Renal pelvis (tissue), 12 donors: ENCODE measurements around the gene CHPT1. TPM values are rescaled to one million over a fixed set of nuclear protein-coding genes. Genes with fewer than 3 reads are reported as not detected.
"Not testable (repeated sequence)": the region's sequence is repeated elsewhere in the genome, so short reads cannot be mapped to it uniquely, and the experiment has no call there.

Source experiments
- DNase-seq: peaks from one replicate; pipeline ENCODE4 v3.0.0-alpha.2; 2013
- long read RNA-seq, 16 experiments: transcript quantifications; one replicate each; lab custom pipeline, GENCODE V29; 2026
- polyA plus RNA-seq, 3 donors: library from polyadenylated mRNA; unstranded; fragments of 120-200 nt; gene quantifications; one replicate each; pipeline ENCODE4 v1.2.1, GENCODE V29; 2013; ENCODE audit not compliant: insufficient read length in 3 of 3

Gene CHPT1
- 10 to 100 TPM; 33.1 to 43.0 (median 42.8) TPM for polyA plus RNA-seq
- long read RNA-seq, donor 1, transcript CHPT1-201 (9 exons, 1,585 nt), result major isoform, 14 of 26 reads
- long read RNA-seq, donor 1, partial matches to known transcripts, result 8 of 26 reads
- long read RNA-seq, donor 1, other reads (novel, unspliced or antisense), result 0 of 26 reads
- long read RNA-seq, donor 2, transcript CHPT1-201 (9 exons, 1,585 nt), result major isoform, 18 of 19 reads
- long read RNA-seq, donor 2, partial matches to known transcripts, result 0 of 19 reads
- long read RNA-seq, donor 2, other reads (novel, unspliced or antisense), result 0 of 19 reads
- long read RNA-seq, donor 3, transcript CHPT1-201 (9 exons, 1,585 nt), result major isoform, 18 of 22 reads
- long read RNA-seq, donor 3, partial matches to known transcripts, result 0 of 22 reads
- long read RNA-seq, donor 3, other reads (novel, unspliced or antisense), result 0 of 22 reads
- long read RNA-seq, donor 4, transcript CHPT1-201 (9 exons, 1,585 nt), result major isoform, 20 of 21 reads
- long read RNA-seq, donor 4, partial matches to known transcripts, result 0 of 21 reads
- long read RNA-seq, donor 4, other reads (novel, unspliced or antisense), result 0 of 21 reads
- long read RNA-seq, donor 5, transcript CHPT1-201 (9 exons, 1,585 nt), result major isoform, 10 of 10 reads
- long read RNA-seq, donor 5, partial matches to known transcripts, result 0 of 10 reads
- long read RNA-seq, donor 5, other reads (novel, unspliced or antisense), result 0 of 10 reads
- long read RNA-seq, donor 6, transcript CHPT1-201 (9 exons, 1,585 nt), result major isoform, 13 of 15 reads
- long read RNA-seq, donor 6, partial matches to known transcripts, result 0 of 15 reads
- long read RNA-seq, donor 6, other reads (novel, unspliced or antisense), result 0 of 15 reads
- long read RNA-seq, donor 7, transcript CHPT1-201 (9 exons, 1,585 nt), result major isoform, 14 of 23 reads
- long read RNA-seq, donor 7, partial matches to known transcripts, result 6 of 23 reads
- long read RNA-seq, donor 7, other reads (novel, unspliced or antisense), result 0 of 23 reads
- long read RNA-seq, donor 8, transcript CHPT1-201 (9 exons, 1,585 nt), result major isoform, 12 of 17 reads
- long read RNA-seq, donor 8, partial matches to known transcripts, result 0 of 17 reads
- long read RNA-seq, donor 8, other reads (novel, unspliced or antisense), result 0 of 17 reads
- long read RNA-seq, donor 9, transcript CHPT1-201 (9 exons, 1,585 nt), result major isoform, 16 of 19 reads
- long read RNA-seq, donor 9, partial matches to known transcripts, result 0 of 19 reads
- long read RNA-seq, donor 9, other reads (novel, unspliced or antisense), result 0 of 19 reads
- long read RNA-seq, donor 10, transcript CHPT1-201 (9 exons, 1,585 nt), result major isoform, 16 of 21 reads
- long read RNA-seq, donor 10, partial matches to known transcripts, result 0 of 21 reads
- long read RNA-seq, donor 10, other reads (novel, unspliced or antisense), result 0 of 21 reads
- long read RNA-seq, donor 11, transcript CHPT1-201 (9 exons, 1,585 nt), result major isoform, 13 of 21 reads
- long read RNA-seq, donor 11, partial matches to known transcripts, result 6 of 21 reads
- long read RNA-seq, donor 11, other reads (novel, unspliced or antisense), result 0 of 21 reads
- long read RNA-seq, donor 12, transcript CHPT1-201 (9 exons, 1,585 nt), result major isoform, 25 of 35 reads
- long read RNA-seq, donor 12, transcript CHPT1-205 (8 exons, 2,001 nt), result minor isoform, 7 of 35 reads
- long read RNA-seq, donor 12, partial matches to known transcripts, result 0 of 35 reads
- long read RNA-seq, donor 12, other reads (novel, unspliced or antisense), result 0 of 35 reads
- long read RNA-seq, donor 13, transcript CHPT1-201 (9 exons, 1,585 nt), result major isoform, 5 of 7 reads
- long read RNA-seq, donor 13, partial matches to known transcripts, result 0 of 7 reads
- long read RNA-seq, donor 13, other reads (novel, unspliced or antisense), result 0 of 7 reads
- long read RNA-seq, donor 14, result 0 reads
- long read RNA-seq, donor 15, transcript CHPT1-201 (9 exons, 1,585 nt), result major isoform, 31 of 42 reads
- long read RNA-seq, donor 15, transcript CHPT1-205 (8 exons, 2,001 nt), result minor isoform, 5 of 42 reads
- long read RNA-seq, donor 15, partial matches to known transcripts, result 0 of 42 reads
- long read RNA-seq, donor 15, other reads (novel, unspliced or antisense), result 5 of 42 reads
- long read RNA-seq, donor 16, transcript CHPT1-205 (8 exons, 2,001 nt), result minor isoform, 5 of 25 reads
- long read RNA-seq, donor 16, transcript CHPT1-201 (9 exons, 1,585 nt), result major isoform, 19 of 25 reads
- long read RNA-seq, donor 16, partial matches to known transcripts, result 0 of 25 reads
- long read RNA-seq, donor 16, other reads (novel, unspliced or antisense), result 0 of 25 reads

GRCh38 chr12:101697197-101697929 is at the start of gene CHPT1:
Gene CHPT1 (plus strand): TSS chr12:101697640. CDS start chr12:101697862, 222 bp downstream.
- peak; percentile 29 for DNase-seq

- DNase-seq, result no peak
Measured at GRCh38 chr12:101647711-101648110, 49.7 kb upstream of the CHPT1 start.

- DNase-seq, result no peak
Measured at GRCh38 chr12:101648195-101648594, 49.2 kb upstream of the CHPT1 start.

- no peak for DNase-seq
Measured at GRCh38 chr12:101650346-101651117, 46.9 kb upstream of the CHPT1 start.

GRCh38 chr12:101653030-101653429 is 44.4 kb upstream of the CHPT1 start:
- DNase-seq, result no peak

GRCh38 chr12:101653503-101653902 is 43.9 kb upstream of the CHPT1 start:
- DNase-seq, result no peak

- DNase-seq, result no peak
Measured at GRCh38 chr12:101654442-101654841, 43.0 kb upstream of the CHPT1 start.

GRCh38 chr12:101655393-101655792 is 42.0 kb upstream of the CHPT1 start:
- no peak for DNase-seq

- not testable (repeated sequence) for DNase-seq
Measured at GRCh38 chr12:101660662-101661061, 36.8 kb upstream of the CHPT1 start.

- DNase-seq, result no peak
Measured at GRCh38 chr12:101663298-101663697, 34.1 kb upstream of the CHPT1 start.

- no peak for DNase-seq
Measured at GRCh38 chr12:101664992-101665391, 32.4 kb upstream of the CHPT1 start.

GRCh38 chr12:101666052-101666728 is 31.2 kb upstream of the CHPT1 start:
- no peak for DNase-seq

GRCh38 chr12:101667591-101667990 is 29.8 kb upstream of the CHPT1 start:
- no peak for DNase-seq

- DNase-seq, result peak; percentile 8
Measured at GRCh38 chr12:101670007-101670671, 27.3 kb upstream of the CHPT1 start.

- DNase-seq, result no peak
Measured at GRCh38 chr12:101671157-101671791, 26.2 kb upstream of the CHPT1 start.

- DNase-seq, result no peak
Measured at GRCh38 chr12:101671833-101672232, 25.6 kb upstream of the CHPT1 start.
